GM10248 (cell line): ENCODE data around the gene PTCHD4.
"Not testable (repeated sequence)": the region's sequence is repeated elsewhere in the genome, so short reads cannot be mapped to it uniquely, and the experiment has no call there.

ENCODE experiments used
- CTCF ChIA-PET: fragments of 300-600 bp; sonication (Branson Sonifier 250); formaldehyde crosslinking; extraction: SDS; loops from one replicate; lab custom pipeline; 2021; ENCODE audit warnings: antibody characterized with exemption; lab: Yijun Ruan, JAX
- POLR2A ChIA-PET: fragments of 350-650 bp; sonication (Branson Sonifier 250); formaldehyde crosslinking; extraction: SDS; loops from one replicate; lab custom pipeline; 2020; ENCODE audit warnings: antibody characterized with exemption; lab: Yijun Ruan, JAX
- DNase-seq: peaks from one replicate; pipeline ENCODE4 v3.0.0; 2012; ENCODE audit errors: extremely low spot score
- CTCF ChIP-seq: IDR thresholded peaks from 2 replicates; pipeline ENCODE4 v1.5.1; 2012; ENCODE audit warnings: mild to moderate bottlenecking, low read depth; ENCODE audit errors: extremely low read depth, missing control alignments, control extremely low read depth

PTCHD4 gene

GRCh38 chr6:48139818-48140614 is 29.0 kb upstream of the PTCHD4 start:
- POLR2A ChIA-PET, result no interaction called here
- DNase-seq, result no peak
- TF ChIP-seq CTCF, result no peak
- CTCF ChIA-PET, result interaction anchor here (1.4 to 1.5 kb wide), 2 partner anchors 10 to 16 kb away, joined by 3 read pairs; no protein-coding TSS in a partner anchor

GRCh38 chr6:48136856-48137255 is 25.9 kb upstream of the PTCHD4 start:
- ChIA-PET POLR2A (no interaction called here), CTCF (no interaction called here)
- no peak for DNase-seq
- TF ChIP-seq CTCF, result no peak

DNA sequence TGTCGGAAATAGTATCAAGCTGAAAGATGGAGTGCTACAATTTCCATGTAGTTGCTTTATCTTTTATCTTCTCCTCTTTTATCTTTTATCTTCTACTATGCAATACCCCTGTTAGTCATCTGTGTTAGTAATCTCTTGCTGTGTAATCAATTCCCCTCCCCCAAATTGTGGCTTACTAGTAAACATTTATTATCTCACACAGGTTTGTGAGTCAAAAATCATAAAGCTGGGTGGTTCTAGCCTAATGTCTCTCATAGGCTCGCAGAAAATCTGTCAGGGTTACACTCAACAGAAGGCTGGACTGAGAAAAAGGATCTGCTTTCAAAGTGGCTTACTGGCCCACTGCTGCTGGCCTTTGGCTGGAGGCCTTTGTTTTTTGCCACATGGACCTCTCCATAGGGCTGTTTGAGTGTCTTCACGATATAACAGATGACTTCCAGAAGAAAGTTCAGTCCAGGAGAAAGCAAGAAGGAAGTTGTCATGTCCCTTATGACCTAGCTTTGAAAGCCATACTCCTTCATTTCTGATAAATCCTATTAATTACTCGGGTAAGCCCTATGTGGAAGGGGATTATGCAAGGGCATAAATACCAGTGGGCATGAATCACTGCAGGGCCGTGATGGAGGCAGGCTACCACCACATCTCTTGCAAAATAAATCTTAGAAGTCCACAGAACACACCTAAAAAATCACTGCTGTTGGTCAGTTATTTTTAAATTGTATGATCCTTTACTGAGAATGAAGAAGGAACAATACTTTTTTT is 24.5 kb upstream of the PTCHD4 start:
- DNase-seq, result no peak
- TF ChIP-seq CTCF, result no peak
- CTCF ChIA-PET, result interaction anchor here (0.9 to 1.1 kb wide), 2 partner anchors 11 to 19 kb away, joined by 3 read pairs; no protein-coding TSS in a partner anchor
- POLR2A ChIA-PET, result no interaction called here

- no peak for TF ChIP-seq CTCF
- DNase-seq, result no peak
- POLR2A ChIA-PET, result no interaction called here
- CTCF ChIA-PET, result interaction anchor here (0.9 kb wide), 1 partner anchor 10 kb away, joined by 3 read pairs; no protein-coding TSS in a partner anchor
Observed at GRCh38 chr6:48134246-48134645, 23.2 kb upstream of the PTCHD4 start.

DNA sequence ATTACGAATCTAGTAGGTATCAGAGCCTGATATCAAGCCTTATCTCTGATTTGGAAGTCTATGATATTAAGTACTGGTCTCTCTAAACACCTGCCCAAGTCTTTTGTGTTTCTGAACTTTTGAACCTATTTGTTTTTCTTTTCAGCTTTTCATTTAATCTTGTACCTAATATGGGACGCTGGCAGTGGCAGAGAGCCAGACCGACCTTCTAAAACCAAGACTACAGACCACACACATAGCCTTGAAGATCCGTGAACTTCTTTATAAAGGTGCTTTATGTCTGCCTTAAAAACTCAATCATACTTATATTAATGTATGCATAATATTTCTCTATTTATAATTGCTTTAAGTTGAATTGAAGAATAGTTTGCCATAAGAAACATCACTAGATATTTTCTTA is 12.6 kb upstream of the PTCHD4 start:
- TF ChIP-seq CTCF, result no peak
- no peak for DNase-seq
- ChIA-PET POLR2A (no interaction called here), CTCF (interaction anchor here (1.3 kb wide), 2 partner anchors 10 to 15 kb away, joined by 3 to 4 read pairs; no protein-coding TSS in a partner anchor)

GRCh38 chr6:48121983-48122749 is 11.2 kb upstream of the PTCHD4 start:
- CTCF ChIA-PET, POLR2A ChIA-PET, DNase-seq: not testable (repeated sequence)
